CD4-positive, alpha-beta T cell treated with Interleukin-10 for 1 hour (primary cell): ENCODE measurements around the gene PXYLP1.
"Not testable (repeated sequence)": the region's sequence is repeated elsewhere in the genome, so short reads cannot be mapped to it uniquely, and the experiment has no call there.

Experiments used
- DNase-seq: peaks from one replicate; pipeline ENCODE4 v3.0.0-alpha.2; 2020

Gene PXYLP1

DNA sequence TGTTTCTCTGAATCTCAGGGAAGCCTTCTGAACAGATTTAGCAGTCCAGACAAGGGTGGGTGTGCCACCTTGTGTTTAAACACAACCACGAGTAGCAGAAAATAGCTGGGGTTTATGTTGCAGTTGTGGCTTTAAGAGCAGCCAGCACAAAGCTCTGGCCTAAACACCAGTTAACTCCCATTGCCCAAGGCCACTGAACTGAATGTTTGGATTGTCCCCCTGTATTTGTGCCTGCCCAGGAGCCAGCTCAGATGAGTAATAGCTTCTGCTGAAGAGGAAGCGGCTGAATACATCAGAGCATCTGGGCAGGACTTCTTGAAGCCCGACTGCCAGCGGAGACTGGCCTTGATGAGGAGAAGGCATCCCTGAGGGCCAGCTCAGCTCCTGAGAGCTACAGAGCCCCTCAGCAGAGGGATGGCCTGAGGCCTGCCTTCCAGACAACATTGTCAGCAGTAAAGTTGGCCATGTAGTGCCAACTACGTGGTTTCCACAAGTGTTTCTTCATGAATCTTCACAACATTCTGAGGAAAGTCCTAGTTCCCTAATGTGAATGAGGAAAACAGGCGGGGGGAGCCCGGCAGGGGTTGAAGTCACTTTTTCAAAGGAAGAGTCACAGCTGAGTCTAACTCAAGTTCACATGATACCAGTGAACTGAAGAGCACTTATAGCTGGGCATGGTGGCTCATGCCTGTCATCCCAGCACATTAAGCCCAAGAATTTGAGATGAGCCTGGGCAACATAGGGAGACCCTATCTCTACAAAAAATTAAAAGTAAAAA is 70.9 kb downstream of the PXYLP1 start:
- no peak for DNase-seq

DNA sequence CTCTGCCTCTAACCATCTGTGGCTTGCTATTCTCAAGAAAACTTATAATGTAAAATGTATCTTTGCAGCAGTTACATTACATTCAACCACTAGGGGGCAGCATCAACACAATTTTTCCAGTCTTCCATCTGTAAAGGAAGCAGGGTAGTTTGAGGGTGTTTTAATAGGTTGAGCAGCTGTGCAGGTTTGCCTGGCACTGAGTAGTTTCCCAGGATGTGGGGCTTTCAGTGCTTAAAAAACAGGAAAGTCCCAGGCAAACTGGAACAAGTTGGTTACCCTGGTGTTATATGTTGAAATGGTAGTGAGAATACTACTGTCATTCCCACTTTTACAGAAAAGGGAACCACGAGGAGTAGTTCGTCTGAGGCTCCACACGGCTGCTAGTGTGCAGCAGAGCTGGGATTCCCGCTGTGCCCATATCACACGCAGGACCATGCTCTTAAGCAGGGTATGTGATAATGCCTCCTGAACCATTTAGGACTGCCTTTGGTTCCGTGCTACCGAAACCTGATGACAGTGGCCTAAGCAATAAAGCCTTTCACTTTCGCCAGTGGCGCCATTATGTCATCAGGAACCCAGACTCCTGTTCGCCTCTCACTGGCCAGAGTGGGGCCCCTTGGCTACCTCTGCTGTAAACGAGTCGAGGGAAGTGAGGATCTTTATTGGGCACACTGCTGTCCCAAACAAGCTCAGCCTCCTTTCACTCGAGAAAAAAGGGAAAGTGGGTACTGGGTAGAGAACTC is 72.0 kb downstream of the PXYLP1 start:
- DNase-seq: peak; percentile 85

DNA sequence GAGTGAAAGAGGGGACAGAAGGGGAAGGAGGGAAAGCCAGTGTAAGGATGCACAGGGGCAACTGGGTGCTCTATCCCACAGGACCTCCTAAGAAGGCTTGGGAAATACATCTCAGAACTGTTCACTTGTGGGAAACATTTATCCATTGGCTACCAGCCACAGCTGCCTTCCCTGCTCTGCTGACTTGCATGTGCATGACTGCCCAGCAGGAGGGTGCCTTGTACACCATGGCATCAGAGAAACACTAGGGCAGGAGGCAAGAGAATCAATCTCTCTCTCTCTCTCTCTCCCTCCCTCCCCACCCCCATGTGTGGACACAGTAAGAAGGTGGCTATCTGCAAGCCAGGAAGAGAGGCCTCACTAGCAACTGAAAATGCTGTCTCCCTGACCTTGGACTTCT is 73.8 kb downstream of the PXYLP1 start:
- no peak for DNase-seq

DNA sequence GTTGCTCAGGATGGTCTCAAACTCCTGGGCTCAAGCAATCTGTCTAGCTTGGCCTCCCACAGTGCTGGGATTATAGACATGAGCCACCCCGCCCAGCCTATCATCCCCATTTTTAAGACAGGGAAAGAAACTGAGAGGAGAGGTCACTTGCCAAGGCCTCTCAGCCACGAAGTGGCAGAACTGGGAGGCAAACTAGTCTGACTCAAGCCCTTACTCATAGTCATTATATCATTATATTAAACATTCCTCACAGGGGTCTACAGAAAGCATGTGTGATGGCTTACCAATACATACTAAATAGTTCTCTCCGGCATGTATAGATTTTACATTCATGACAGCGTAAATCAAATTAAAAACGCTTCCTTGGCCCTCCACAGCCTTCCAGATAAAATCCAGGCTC is 74.7 kb downstream of the PXYLP1 start:
- DNase-seq: no peak

DNA sequence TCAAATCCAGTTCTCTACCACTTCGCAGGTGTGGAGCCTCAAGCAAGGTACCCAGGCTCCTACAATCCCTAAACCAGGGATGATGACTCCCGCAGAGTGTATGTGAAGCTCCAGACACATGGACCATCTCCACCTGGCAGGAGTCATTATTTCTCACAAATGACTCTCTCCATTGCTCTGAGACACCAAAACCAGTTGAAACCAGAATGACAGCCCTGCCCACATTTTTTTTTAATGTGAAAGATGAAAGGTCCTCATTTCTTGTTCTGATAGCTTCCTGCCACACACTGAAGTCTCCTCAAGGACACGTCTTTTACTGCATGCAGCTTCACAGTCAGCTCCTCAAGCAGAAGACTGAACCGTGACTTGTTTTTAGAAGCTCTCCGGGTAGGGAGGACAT is 75.3 kb downstream of the PXYLP1 start:
- peak; percentile 70 for DNase-seq

DNA sequence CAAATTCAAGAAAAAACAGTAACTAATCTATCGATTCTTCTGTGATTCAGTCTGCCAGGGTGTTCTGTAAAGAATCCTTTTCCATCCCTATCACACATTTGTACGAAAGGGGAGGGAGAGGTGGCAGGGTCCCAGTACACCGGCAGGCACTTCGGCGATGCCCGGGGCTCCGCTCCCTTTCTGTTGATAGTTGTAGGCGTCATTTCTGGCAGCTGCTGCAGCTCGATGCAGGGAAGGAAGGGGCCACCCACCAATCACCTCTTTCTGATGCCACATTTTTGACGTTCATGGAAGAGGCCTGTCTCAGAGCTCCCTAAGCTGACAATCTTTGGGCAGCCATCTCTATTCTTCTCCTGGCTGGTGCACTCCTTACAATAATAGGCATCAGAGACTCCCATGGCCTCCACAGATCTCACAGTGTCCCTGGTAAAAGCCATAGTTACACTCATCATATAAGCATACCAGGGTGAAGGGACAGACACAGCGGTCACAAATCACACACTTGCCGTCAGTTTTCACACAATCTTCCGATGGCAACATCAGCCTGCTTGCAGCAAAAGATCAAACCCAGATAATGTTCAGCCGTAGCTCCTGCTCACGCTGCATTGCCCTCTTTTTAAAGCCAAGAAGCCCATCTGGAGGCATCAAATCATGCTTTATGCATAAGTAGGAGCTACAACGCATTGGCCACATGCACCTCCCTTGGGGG is 75.9 kb downstream of the PXYLP1 start:
- peak; percentile 19 for DNase-seq

DNA sequence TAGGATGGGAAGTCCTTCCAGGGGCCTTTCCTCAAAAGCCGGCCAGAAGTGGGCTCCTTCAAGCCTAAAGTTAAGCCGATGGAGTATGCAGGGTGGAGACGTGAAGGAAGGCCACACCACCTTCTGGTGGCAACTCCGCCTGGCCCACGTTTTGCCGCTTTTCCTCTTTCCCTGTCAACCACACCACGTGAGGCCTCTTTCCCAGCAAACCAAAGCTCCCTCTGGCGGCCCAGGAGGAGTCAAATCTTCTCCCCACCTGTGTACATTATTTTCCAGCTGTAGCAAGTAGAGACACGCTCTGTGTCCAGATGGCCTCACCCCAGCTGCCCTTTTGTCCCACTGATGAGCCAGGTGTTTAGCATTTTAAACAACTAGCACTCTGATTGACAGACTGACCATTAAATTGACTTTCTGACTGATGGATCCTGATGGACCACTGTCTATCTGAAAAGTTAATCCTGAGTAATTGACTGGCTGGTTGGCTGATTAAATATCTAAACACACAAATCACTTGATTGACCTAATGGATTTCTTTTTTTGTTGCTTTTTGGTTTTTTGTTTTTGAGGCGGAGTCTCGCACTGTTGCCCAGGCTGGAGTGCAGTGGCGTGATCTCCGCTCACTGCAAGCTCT is 77.1 kb downstream of the PXYLP1 start:
- DNase-seq: no peak

DNA sequence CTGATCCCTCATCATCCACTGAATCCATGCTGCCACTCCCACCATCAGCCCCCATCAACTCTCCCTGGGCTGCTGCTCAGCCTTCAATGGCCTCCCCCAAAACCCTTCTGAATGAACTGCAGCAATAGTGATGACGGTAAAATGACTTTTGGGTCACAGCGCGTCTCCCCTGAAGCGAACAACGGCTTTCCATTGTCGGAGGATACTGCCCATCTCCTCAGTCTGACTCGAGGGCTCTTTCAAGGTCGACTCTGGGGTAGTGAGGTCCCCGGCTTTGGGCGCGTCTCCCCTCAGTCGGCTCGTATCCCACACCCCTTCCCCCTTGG is 79.5 kb downstream of the PXYLP1 start:
- DNase-seq: no peak

DNA sequence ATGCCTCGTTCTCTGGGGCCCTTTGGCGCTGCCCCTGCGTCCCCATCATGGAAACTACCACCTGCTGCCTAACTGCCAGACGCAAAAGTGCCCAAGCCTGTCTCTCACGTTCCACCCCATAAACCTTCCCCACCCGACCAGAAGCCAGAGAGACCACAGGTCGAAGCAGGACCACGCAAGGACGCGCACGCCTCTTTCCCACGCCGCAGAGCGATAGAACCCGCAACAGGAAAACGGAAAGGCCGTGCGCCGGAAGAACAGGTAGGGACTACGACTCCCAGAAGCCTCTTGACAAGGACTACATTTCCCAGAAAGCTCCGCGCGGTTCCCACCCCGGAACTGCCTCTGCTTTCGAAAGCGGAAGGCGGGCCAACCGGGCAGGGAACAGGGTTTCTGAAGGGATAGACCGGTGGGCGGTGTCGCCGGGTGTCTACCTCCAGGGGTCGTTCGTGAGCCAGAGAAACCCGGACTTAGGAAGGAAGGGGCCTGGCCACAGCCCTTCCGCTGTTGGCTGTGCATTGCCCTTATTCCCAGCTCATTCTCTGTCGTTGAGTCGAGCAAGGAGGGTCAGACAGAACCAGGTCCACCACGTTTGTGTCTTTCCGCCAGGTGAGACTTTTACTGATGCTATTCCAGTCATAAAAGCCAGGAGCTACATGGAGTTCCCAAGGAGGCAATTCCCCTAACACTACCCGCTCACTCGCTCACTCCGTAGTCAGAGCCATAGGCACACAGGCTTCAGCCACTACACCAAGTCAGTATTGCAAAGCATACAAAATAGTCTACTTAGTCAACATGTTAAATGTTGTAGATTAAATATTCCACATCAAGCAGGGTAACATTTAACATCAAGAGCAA is 80.1 kb downstream of the PXYLP1 start:
- peak; percentile 98 for DNase-seq

DNA sequence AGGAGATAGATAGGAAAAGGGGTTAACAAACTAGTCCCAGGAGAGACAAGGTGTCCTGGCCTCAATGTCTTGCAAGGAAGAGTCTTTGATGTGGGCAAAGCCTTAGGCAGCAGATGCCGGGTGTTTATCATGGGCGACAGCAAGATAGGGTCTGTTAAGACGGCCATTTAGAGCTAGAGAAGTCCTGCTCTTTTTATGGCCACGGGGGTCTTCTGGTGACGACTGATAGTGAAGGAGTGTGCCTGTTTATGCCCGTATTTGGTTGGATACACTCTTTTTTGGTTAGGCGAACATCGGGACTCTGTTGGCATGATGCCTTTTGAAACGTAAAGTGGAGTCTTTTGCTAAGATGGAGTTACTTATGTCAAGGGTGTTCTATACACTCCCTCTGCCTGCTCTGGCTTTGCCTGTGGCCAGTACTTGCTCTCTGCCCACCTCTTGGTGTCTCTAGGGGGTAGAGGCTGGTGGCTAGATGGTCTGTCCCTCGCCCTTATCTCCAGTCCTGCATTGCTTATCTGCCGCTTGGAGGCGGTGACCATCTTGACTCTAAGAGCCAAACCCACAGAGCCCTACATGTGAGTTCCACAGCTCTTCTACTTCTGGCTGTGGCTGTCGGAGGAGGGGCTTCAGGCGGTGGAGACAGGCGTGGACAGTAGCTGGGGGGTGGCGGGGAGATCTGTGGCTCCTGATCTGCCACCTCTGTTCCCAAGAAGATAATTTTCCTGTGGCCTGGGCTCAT is 80.9 kb downstream of the PXYLP1 start:
- DNase-seq: no peak

DNA sequence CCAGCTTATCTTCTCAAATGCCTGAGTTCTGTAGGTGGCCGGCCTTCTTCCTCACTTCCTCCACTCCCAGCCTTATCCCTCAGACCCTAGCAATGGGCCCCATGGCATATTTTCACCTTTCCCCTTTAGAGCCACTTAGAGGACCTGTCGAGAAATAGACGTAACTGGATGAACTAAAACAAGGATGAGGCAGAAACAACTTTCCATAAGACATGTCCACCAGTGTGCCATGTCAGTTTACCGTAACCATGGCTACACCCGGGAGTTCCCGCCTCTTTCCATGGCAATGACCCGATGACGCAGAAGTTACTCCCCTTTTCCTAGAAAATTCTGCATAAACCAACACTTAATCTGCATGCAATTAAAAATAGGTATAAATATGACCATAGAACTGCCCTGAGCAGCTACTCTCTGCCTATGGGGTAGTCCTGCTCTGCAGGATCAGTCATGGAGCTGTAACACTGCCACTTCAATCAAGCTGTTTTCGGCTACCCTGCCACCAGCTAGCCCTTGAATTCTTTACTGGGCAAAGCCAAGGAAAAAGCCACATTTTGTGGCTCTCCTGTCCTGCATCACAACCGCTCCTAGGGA is 81.6 kb downstream of the PXYLP1 start:
- no peak for DNase-seq

DNA sequence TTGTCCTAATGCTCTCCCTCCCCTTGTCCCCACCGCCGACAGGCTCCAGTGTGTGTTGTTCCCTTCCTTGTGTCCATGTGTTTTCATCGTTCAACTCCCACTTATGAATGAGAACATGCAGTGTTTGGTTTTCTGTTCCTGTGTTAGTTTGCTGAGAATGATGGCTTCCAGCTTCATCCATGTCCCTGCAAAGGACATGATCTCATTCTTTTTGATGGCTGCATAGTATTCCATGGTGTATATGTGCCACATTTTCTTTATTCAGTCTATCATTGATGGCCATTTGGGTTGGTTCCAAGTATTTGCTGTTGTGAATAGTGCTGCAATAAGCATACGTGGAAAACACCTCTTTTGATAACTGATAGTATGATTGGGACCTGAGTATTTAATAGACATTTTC is 82.8 kb downstream of the PXYLP1 start:
- DNase-seq: not testable (repeated sequence)

DNA sequence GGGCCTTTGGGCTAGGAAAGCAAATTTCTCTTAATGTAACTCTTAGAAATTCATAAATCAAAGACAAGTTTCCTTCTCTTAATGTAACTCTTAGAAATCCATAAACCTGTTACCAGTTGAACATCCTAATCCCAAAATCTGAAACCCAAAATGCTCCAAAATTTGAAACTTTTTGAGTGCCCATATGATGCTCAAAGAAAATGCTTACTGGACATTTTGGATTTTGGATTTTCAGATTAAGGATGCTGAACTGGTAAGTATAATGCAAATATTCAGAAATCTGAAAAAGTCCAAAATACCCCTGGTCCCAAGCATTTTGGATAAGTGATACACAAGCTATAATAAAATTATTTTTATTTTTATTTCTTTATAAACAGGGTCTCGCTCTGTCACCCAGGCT is 85.2 kb downstream of the PXYLP1 start:
- DNase-seq: no peak

DNA sequence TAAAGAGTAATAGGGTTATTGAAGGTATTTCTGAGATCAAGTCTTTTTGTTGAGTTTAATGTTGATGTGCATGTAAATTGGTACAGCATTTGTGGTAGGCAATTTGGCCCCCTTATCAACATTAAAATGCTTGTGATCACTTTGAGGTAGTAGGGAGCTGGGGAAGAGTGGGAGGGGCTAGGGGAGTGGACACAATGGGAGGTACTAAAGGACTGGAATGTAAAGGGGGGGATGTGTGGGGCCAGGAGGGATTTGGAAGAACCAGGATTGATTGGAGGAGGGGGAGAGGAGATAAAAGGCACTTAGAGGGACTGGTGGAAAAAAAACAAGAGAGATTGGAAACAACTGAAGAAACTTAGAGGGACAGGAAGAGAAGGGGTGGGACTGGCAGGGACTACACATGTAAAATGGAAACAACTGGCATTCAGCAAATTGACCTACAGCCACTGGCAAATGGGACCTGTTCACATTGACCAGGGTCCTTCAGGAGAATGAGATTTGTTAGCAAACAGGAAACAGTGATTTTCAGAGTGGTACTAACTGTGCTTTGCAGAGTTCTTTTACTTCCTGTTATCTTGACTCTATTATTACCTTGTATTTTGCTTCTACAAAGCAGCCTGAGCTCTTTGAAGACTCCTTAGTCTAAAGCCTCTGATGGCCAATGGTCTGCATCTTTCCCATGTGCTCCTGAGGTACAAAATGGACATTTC is 88.9 kb downstream of the PXYLP1 start:
- DNase-seq: no peak

DNA sequence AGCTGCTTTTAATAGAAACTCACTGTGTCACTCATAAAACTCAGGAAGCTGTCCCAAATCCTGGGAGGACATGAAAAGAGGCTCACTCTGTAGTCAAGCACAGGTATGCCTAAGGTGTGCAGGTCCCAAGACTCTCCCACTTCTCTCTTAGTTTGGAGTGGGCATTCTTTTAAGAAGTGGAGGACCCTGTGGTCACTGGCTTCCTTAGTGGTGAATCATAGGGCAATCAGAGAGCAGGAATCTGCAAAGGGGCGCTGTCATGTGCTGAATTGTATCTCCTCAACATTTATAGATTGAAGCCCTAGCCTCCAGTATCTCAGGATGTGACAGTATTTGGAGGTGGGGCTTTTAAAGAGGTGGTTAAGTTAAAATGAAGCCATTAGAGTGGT is 89.5 kb downstream of the PXYLP1 start:
- no peak for DNase-seq

DNA sequence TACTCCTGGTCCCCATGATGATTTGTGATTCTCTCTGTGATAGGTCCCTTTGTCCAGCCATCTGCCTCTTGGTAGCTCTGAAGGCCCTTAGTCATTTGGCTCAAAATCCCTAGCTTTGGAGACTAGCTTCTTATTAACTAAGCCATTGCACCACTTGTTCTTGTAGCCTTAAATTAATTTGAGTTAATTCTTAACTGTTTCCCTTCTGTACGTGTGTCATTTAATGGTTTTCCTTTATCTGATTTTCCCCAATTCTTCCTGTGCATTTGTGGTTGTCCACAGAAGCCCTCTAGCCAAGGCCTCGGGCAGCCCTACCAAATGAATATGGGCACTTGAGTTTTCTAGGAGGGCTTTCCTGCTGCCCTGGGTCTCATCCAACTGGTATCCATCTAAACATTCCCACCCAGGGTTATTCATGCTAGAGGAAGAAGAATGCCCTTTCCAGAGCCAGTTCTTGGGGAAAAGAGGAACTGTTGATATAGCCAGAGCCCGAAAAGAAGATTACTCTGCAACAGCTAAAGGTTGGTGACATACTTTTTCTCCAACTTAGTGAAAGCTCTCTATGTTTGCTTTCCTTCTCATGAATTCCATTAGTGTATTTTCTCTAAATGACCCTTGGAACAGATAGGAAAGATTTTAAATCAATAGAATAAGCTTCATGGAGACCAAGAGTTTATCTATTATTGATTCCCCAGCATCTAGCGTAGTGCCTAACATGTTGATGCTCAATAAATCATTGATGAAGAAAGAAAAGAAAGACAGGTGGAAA is 92.5 kb downstream of the PXYLP1 start:
- DNase-seq: no peak

DNA sequence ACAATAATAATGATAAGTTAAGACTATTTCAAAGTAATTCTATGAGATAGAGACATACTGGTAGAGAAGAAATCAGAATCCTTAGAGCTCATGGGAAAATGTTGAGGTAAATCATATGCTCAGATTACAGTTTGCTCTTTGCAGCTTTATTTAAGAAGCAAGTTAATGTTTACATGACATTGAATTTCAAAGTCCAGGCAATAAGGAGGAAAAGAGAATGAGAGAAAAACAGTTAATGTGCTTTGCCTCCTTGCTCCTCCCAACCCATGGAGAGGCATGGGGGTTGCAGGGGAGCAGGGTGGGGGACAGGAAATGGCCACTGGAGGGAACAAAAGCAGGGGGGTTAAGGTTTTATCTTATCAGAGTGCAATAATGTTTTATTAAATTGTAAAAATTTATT is 94.5 kb downstream of the PXYLP1 start:
- DNase-seq: no peak

DNA sequence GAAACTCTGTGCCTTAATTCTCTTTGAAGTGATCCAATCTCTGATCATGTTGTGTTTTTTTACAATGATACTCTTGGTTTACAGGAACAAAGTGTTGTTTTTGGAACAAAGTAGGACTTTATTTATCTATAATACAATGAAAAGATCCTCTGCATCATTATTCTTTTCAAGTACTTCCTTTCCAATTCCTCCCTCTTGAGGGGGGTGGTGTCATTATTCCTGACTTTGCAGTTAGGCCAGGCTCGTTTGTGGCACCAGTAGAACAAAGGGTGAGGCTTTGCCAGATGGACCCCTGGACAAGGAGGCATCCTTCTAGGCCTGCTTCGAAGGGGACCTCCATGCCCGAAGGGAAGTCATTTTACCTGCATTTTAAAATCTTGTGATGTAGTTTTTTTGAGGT is 95.0 kb downstream of the PXYLP1 start:
- no peak for DNase-seq

DNA sequence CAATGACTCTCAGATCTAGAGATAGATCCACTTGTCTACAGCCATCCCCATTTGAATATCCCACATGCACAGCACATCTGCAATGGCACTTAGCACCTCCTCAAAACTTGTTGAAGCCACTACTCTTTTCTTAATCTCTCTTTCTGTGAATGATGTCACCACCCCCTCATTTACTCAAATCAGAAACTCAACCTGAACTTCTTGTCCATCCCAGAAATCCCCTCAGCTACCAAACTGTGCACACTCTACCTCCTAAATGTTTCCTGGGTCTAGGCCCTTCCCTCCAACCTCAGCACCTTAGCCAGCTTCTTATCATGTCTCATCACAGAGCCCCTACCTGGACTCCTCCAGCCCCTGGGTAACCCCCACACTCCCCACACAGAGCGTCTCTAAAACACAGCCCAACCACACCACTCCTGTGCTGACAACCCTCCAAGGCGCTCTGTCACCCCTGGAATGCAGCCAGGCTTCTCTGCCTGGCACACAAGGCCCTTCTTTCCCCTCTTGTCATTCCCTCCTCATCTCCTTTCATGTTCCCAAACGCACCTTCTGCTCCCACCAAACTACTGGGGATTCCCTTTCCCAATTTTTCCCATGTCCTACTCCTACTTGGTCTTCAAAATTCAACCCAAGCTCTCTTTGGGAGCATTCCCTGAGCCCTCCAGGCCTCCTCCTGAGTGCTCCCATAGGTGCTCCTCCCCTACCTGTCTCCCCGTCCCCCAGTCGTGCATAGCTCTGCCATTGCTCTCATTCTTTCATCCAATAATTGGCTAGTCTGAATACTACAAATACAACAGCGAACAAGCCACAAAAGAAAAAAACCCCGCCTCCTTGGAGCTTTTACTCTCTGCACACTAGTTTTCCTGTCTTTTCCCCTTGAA is 96.9 kb downstream of the PXYLP1 start:
- no peak for DNase-seq
